Urinary bladder (tissue), 4 donors: Measurements from ENCODE around the gene UTP25. TPM values are rescaled to one million over a fixed set of nuclear protein-coding genes. Genes with fewer than 3 reads are reported as not detected.
A peak's percentile ranks its signal among the peaks of the same experiment; 100 is the strongest.

Experiments used
- DNase-seq: peaks from one replicate; pipeline ENCODE4 v3.0.0-alpha.2; 2015; ENCODE audit errors: extremely low spot score
- H3K27ac ChIP-seq: one replicate; pipeline ENCODE4 v1.5.1; 2013; ENCODE audit warnings: low read depth, mild to moderate bottlenecking, moderate library complexity
- H3K36me3 ChIP-seq: one replicate; pipeline ENCODE4 v1.6.1; 2013; ENCODE audit warnings: mild to moderate bottlenecking, moderate library complexity; ENCODE audit not compliant: insufficient read depth
- H3K4me1 ChIP-seq: one replicate; pipeline ENCODE4 v1.6.1; 2013; ENCODE audit warnings: mild to moderate bottlenecking, moderate library complexity; ENCODE audit not compliant: insufficient read depth
- H3K4me3 ChIP-seq: one replicate; pipeline ENCODE4 v1.5.1; 2013; ENCODE audit warnings: low read depth, low read length
- WGBS: extraction: QIAGEN DNeasy Blood & Tissue Kit; methylation state at CpG from one replicate; pipeline ENCODE4 v1.1.7; 2013; 5-methylcytosine and 5-hydroxymethylcytosine counted together
- polyA plus RNA-seq: library from polyadenylated mRNA; stranded (reverse); fragments of 200-250 nt; gene quantifications from one replicate; pipeline ENCODE4 v1.2.3, GENCODE V29; 2013
- total RNA-seq: library from RNA; depleted of rRNA; stranded (reverse); fragments of >200 nt; gene quantifications from one replicate; pipeline ENCODE4 v1.2.3, GENCODE V29; 2014
- donor health status: healthy with polysubstance abuse.
- donor health status: healthy.

Gene UTP25
- total and polyA plus RNA-seq, 2 donors, result 4.3 to 10.5 TPM

DNA sequence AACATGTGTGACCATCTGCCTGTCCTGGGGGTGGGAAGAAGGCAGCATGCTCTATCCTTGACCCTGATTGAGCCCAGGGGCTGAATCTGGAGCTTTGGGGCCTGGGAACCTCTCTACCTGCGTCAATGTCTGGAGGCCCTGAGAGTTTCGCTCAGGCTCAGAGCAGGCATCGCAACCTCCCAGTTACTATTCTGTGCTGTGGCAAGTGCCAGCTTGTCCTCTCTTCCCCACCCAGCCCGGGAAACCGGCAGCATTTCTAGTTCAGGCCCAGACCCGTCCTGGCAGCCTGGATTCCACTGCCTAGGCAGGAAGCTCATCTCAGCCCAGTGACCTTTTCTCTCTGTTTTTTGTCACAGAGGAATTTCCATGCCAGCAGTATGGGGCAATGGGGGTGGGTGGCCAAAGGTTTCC, 11.8 kb upstream of the UTP25 start:
- peak overlapping the region; percentile 88 for H3K27ac ChIP-seq

DNA sequence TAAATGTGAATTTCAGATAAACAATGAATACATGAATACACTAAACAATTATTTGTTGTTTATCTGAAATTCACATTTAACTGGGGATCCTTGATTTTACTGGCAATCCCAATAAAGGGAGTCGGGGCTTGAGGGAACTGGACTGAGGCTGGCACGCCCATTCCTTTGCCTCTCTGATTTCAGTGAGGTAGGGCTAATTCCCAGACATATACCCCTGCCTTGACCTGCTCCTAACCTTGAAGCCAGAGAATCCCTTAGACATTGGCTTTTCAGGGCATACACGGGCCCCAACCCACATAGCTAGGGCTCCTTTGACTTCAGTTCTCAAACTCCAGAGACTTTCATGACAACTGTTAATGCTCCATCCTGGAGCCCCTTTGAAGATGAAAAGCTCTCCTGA, 10.8 kb upstream of the UTP25 start:
- no peak for DNase-seq
- no peaks in the 10 kb centered on the region for H3K36me3 ChIP-seq
- 54% methylated on average over 3 of the region's 3 CpGs for WGBS
- no peaks in the 10 kb centered on the region for H3K4me1 ChIP-seq
- no peak overlapping the region for H3K27ac ChIP-seq
- H3K4me3 ChIP-seq, result no peak overlapping the region

More for the DNA sequence above, 11.8 kb upstream of the UTP25 start:
- no peaks in the 10 kb centered on the region for H3K4me1 ChIP-seq
- WGBS, result 71% methylated on average over 6 of the region's 6 CpGs
- peak; percentile 86 for DNase-seq
- no peaks in the 10 kb centered on the region for H3K36me3 ChIP-seq
- H3K4me3 ChIP-seq, result no peak overlapping the region

DNA sequence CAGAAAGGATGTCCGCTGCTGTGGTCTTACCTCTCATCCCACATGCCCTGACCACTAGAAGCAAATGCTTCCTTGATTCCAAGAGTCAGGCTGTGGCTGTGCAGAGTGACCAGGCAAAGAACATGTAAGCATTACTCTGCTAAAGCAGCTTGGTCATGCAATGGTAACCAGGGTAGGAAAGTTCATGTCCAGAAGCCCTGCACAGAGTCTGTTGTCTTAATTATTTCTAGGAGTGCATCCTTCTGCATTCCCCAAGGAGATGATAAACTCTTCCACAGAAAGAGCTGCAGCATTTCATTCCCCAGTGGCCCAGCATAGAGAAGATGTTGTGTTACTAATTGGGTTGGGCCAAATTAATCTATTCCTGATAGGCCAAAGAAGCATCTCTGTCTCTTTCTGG, 10.1 kb upstream of the UTP25 start:
- H3K27ac ChIP-seq, result no peak overlapping the region
- no peaks in the 10 kb centered on the region for H3K4me1 ChIP-seq
- no peak for DNase-seq
- H3K36me3 ChIP-seq, result no peaks in the 10 kb centered on the region
- 97% methylated on average over 1 of the region's 1 CpG for WGBS
- H3K4me3 ChIP-seq, result no peak overlapping the region

DNA sequence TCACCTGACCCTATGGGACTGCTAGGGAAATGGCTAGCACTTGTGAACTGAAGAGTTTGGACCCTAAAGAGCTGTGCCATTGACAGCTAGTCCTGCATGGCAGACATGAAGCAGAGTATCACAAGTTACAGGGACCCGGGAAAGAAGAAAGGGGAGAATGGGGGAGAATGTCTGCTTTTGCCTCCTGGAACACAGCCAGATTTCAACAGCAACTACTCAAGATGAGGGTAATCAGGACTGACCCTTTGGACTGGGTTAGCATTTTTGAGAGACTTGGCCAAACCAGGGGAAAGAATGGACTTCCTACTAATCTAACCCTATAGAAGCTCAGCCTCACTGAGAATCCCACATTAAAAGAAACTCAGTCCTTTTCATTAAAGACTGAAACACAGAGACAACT, 8.7 kb upstream of the UTP25 start:
- no peak overlapping the region for H3K27ac ChIP-seq
- H3K4me1 ChIP-seq, result no peaks in the 10 kb centered on the region
- H3K4me3 ChIP-seq, result no peak overlapping the region
- WGBS, result 34% methylated on average over 1 of the region's 1 CpG
- H3K36me3 ChIP-seq, result no peaks in the 10 kb centered on the region
- DNase-seq, result no peak

DNA sequence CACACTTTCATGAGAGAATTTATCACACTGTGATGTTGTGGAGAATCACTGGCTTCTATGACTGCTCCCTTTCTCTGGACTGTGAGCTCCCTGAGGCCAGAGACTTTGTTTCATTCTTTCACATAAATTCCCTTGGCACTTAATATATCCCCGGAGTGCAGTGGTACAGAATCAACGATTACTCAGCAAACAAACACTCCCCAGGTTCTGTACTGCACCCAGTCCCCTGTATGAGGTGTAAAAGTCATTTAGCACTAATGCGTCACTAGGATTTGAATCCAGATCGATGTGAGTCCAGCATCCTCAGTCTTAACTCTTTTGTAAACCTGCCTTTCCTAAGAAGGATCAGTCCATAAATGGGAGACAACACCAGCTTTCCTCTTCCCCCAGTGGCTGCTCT, 6.8 kb upstream of the UTP25 start:
- WGBS, result 61% methylated on average over 4 of the region's 4 CpGs
- H3K4me3 ChIP-seq, result no peak overlapping the region
- no peaks in the 10 kb centered on the region for H3K4me1 ChIP-seq
- no peak for DNase-seq
- H3K36me3 ChIP-seq, result no peaks in the 10 kb centered on the region
- no peak overlapping the region for H3K27ac ChIP-seq

DNA sequence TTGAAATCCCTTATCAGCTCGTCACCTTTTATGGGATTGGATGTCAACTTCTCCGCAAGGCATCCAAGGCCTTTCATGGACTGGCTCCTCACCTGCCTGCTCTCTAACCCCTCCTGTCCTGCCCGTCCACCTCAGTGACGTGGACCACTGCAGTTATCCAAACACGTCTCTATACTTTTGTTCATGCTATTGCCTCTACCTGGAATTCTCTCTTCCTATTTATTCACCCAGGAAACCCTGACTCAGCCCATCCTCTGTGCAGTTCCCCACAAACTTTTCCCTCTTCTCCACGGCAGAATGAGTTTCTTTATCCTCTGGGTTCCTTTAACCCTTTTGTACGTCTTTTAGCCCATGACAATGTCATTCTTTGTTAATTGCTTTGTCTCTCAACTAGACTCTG, 5.1 kb upstream of the UTP25 start:
- WGBS, result 52% methylated on average over 7 of the region's 7 CpGs
- H3K4me3 ChIP-seq, result no peak overlapping the region
- no peak for DNase-seq
- no peaks in the 10 kb centered on the region for H3K4me1 ChIP-seq
- H3K27ac ChIP-seq, result no peak overlapping the region
- H3K36me3 ChIP-seq, result no peaks in the 10 kb centered on the region

DNA sequence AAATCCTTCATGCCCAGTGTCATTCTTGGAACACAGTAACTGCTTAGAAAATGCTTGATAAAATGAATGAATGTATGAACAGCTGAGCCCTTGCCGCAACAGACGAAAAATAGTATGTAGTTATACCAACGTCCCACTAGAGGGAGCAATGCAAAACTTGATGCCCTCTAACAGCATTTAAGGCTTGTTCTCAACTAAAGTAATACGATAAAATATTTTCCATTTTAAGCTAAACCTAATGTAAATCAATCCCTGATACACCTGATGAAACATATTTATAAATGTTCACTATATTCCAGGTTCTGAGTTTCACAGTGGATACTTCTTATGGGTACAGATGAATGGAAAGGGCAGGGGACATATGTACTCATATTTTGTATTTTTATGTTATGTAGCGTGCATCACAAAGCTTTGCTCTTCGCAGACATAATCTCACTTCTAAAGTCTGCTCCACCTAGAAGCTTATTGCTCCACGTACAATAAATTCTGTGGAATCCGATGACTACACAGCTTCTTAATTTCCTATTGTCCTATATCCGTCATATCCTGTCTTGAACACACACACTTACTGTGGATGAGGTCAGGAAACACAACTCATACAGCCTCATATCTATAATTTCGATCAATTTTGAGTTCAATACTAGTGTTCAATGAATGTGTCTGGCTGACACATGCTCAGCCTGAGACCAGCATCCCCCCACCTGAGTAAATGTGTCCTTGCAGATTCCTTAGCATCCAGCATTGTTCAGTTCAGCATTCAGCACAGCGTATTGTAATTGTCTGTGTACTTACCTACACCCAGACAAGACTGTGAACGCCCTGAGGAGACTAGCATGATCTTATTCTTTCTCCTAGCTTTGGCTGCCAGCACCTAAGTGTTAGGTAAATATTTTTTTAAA, 4.4 kb upstream of the UTP25 start:
- Histone ChIP-seq H3K4me3 (no peak overlapping the region), H3K36me3 (no peaks in the 10 kb centered on the region), H3K27ac (no peak overlapping the region), H3K4me1 (no peaks in the 10 kb centered on the region)
- DNase-seq, result no peak
- 36% methylated on average over 12 of the region's 12 CpGs for WGBS

DNA sequence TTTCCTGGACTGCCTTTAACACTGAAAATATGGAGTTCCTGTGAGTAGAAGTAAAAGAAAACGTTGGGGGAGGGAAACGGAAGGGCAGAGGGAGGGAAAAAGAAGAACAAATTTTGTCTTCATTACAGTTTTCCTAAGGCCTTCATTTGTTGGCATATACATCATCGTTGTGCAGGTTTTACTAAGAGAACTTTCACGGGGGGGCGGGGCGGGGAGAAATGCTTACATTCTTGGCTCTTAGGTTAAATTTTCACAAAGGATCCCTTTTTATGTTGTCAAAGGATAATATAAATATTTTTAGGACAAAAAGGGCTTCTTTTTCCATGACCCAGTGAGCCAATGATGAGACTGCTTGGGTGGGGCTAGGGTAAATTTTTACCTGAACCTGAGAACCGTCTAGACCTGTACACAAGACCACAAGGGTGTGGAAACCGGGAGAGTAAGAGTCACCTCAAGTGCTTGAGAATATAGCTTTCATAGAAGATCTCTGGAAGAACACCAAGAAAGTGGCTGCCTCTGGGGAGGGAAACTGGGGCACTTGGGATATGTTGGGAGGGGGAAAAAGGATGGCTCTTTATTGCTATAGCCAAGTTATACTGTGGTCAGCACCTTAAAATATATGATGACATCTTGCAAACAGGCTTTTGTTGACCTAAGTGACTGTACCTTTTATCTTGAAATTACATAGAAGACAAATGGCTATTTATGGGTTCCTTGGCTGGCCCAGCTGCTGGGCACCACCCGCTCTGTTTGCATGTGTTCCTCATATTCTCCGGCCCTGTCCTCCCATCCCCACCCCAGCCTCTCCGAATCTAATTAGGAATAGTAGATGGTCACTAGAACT, 2.0 kb upstream of the UTP25 start:
- no peak overlapping the region for H3K4me3 ChIP-seq
- 75% methylated on average over 11 of the region's 11 CpGs for WGBS

DNA sequence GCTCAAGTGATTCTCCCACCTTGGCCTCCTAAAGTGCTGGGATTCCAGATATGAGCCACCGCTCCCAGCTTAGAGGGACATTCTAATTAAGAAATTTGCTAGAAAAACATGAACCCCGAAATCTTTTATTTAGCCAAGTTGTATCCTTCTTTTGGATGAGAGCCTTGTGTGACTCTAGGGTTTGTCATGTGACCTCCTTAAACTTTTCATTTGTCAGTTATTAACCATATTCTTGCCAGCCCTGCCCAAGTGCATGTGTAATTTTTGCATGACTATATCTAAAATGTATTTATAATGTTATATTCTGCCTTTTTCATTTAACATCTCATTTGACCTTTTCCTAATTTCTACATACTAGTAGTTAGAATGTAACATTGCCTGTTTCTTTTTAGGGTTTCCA, 1.9 kb downstream of the UTP25 start:
- DNase-seq, result no peak
- no peak overlapping the region for H3K4me3 ChIP-seq
- H3K27ac ChIP-seq, result no peak overlapping the region
- H3K4me1 ChIP-seq, result no peaks in the 10 kb centered on the region
- 87% methylated on average over 2 of the region's 2 CpGs for WGBS
- peaks cover 12% of the 10 kb centered on the region for H3K36me3 ChIP-seq

More for the DNA sequence above, 2.0 kb upstream of the UTP25 start:
- H3K27ac ChIP-seq, result no peak overlapping the region
- DNase-seq, result no peak
- no peaks in the 10 kb centered on the region for H3K36me3 ChIP-seq
- no peaks in the 10 kb centered on the region for H3K4me1 ChIP-seq

DNA sequence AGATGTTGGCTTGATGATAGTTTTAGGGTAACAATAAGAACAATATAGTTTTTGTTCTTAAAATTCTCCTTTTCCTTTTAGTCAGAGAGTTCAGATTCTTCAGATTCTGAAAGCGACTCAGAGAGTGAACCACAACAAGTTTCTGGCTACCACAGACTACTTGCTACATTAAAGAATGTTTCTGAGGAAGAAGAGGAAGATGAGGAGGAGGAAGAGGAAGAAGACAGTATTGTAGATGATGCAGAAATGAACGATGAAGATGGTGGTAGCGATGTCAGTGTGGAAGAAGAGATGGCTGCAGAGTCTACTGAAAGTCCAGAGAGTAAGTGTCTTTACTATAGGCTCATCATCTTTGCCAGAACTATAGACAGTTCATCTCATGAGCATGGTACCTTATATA, 3.0 kb downstream of the UTP25 start:
- H3K27ac ChIP-seq, result no peak overlapping the region
- no peaks in the 10 kb centered on the region for H3K4me1 ChIP-seq
- peaks cover 12% of the 10 kb centered on the region for H3K36me3 ChIP-seq
- H3K4me3 ChIP-seq, result no peak overlapping the region
- DNase-seq, result no peak
- WGBS, result 93% methylated on average over 3 of the region's 3 CpGs

DNA sequence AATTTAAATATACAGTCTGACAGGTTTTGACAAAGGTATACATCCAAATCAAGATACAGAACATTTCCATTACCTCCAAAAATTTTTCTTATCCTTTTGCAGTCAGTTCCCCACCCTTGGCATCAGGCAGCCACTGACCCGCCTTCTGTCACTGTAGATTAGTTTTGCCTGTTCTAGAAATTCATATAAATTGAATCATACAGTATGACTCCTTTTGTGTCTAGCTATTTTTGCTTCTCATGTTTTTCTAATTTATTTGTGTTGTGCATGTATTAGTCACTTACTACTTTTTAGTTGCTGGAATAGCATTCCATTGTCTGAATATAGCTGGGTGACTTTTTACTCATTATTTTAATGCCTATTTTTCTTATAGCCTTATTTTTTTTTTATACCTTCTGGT, 3.8 kb downstream of the UTP25 start:
- Histone ChIP-seq H3K36me3 (peaks cover 12% of the 10 kb centered on the region), H3K4me1 (no peaks in the 10 kb centered on the region), H3K4me3 (no peak overlapping the region), H3K27ac (no peak overlapping the region)
- DNase-seq, result no peak
- WGBS, result 90% methylated on average over 1 of the region's 1 CpG

DNA sequence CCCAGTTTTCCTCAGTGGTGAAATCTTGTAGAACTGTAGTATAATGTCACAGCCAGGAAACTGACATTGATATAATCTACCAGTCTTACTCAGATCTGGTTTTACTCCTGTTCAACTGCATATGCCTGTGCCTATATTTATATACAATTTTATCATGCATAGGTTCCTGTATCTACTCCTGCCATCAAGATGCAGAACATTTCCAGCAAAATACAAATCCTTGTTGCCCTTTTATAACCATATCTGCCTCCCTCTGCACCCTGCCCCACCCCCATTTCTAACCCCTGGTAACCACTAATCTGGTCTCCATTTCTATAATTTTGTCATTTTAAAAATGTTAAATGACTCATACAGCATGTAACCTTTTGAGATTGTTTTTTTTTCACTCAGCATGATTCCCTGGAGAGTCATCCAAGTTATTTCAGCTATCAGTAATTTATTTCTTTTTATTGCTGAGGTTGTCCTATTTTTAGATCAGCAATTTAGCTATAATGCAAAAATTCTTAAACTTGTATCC, 8.1 kb downstream of the UTP25 start:
- H3K36me3 ChIP-seq, result peaks cover 12% of the 10 kb centered on the region
- no peak for DNase-seq
- no peaks in the 10 kb centered on the region for H3K4me1 ChIP-seq
- no peak overlapping the region for H3K4me3 ChIP-seq
- no peak overlapping the region for H3K27ac ChIP-seq

DNA sequence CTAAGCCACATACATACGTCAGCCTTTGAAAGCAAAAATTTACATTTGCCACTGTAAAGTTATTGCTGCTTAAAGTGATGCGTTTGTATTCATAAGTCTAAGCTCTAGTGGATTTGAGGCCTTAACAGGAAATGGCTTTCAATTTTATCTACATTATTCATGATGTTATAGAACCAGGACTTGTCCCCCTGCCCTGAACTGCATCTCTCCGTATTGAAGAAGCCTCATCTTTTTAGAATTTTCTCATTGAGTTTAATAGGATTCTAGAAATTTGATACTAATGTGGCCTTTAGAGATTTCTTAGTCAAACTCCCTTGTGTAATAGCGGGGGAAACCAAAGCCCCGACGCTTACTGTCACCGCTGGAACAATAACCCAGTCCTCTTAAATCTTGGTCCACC, 9.9 kb downstream of the UTP25 start:
- no peak overlapping the region for H3K27ac ChIP-seq
- peaks cover 12% of the 10 kb centered on the region for H3K36me3 ChIP-seq
- DNase-seq, result no peak
- H3K4me1 ChIP-seq, result no peaks in the 10 kb centered on the region
- H3K4me3 ChIP-seq, result no peak overlapping the region
- whole genome bisulfite sequencing, result 94% methylated on average over 7 of the region's 7 CpGs

DNA sequence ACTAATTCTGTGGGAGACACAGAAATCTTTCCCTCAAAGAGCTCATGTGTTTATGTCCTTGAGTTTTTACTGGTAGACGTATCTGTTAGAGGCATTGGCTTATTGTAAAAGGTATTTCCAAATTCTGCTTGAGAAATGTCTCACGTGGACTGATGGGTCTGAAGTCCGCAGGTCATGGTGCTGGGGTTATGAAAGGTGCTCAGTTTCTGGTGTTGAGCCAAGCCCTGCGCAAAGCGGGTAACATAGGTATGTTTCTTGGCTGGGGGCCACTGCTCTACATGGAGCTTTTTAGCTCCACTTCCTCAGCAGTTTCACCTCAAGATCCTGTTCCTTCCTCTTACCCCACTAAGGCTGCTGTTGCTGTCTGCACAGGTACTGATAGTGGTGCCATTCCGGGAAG, 10.8 kb downstream of the UTP25 start:
- WGBS, result 90% methylated on average over 6 of the region's 6 CpGs
- H3K4me1 ChIP-seq, result no peaks in the 10 kb centered on the region
- peaks cover 10% of the 10 kb centered on the region for H3K36me3 ChIP-seq
- no peak for DNase-seq
- no peak overlapping the region for H3K27ac ChIP-seq
- H3K4me3 ChIP-seq, result no peak overlapping the region
